Lung (tissue), 10 donors: Measurements from ENCODE around the gene NPEPPS. TPM values are rescaled to one million over a fixed set of nuclear protein-coding genes. Genes with fewer than 3 reads are reported as not detected.
"Not testable (repeated sequence)": the region's sequence is repeated elsewhere in the genome, so short reads cannot be mapped to it uniquely, and the experiment has no call there.

Experiments
- ATAC-seq: fragments of 200-7000 bp; cut with Tn5 transposase; one replicate; pipeline ENCODE4 v1.9.1; 2020; ENCODE audit warnings: moderate number of reproducible peaks; ENCODE audit not compliant: insufficient read depth, low FRiP score
- DNase-seq, 3 donors: peaks; one replicate each; pipeline ENCODE4 v3.0.0-alpha.2; 2013 to 2017
- H3K27ac ChIP-seq, 2 donors: one replicate each; pipeline ENCODE4 v1.5.1; 2013; ENCODE audit warnings: mild to moderate bottlenecking in 2 of 2, moderate library complexity in 2 of 2, control low read depth in 1 of 2, inconsistent platforms in 1 of 2, low read depth in 1 of 2, low read length in 1 of 2
- H3K27me3 ChIP-seq, 3 donors: one replicate each; pipeline ENCODE4 v1.5.1; 2013; ENCODE audit warnings: low read length in 2 of 3; ENCODE audit not compliant: control insufficient read depth in 3 of 3, insufficient read depth in 3 of 3
- H3K36me3 ChIP-seq, 4 donors: one replicate each; pipeline ENCODE4 v1.5.1; 2013; ENCODE audit warnings: low read length in 4 of 4, mild to moderate bottlenecking in 1 of 4, moderate library complexity in 1 of 4; ENCODE audit not compliant: control insufficient read depth in 4 of 4, insufficient read depth in 4 of 4
- H3K4me1 ChIP-seq, 5 donors: one replicate each; pipeline ENCODE4 v1.5.1; 2013; ENCODE audit warnings: low read length in 5 of 5, mild to moderate bottlenecking in 2 of 5, moderate library complexity in 1 of 5; ENCODE audit not compliant: control insufficient read depth in 5 of 5, insufficient read depth in 5 of 5
- H3K4me3 ChIP-seq: one replicate; pipeline ENCODE4 v1.5.1; 2013; ENCODE audit warnings: mild to moderate bottlenecking, control low read depth, moderate library complexity
- H3K9ac ChIP-seq, 2 donors: one replicate each; pipeline ENCODE4 v1.5.1; 2013; ENCODE audit warnings: low read length in 2 of 2, control low read depth in 1 of 2; ENCODE audit not compliant: insufficient read depth in 1 of 2
- H3K9me3 ChIP-seq, 4 donors: one replicate each; pipeline ENCODE4 v1.5.1; 2013; ENCODE audit warnings: low read length in 3 of 4, mild to moderate bottlenecking in 1 of 4, moderate library complexity in 1 of 4; ENCODE audit not compliant: control insufficient read depth in 4 of 4, insufficient read depth in 3 of 4
- WGBS, 2 donors: extraction: QIAGEN DNeasy Blood & Tissue Kit; methylation state at CpG; one replicate each; pipeline ENCODE4 v1.1.7; 2013; 5-methylcytosine and 5-hydroxymethylcytosine counted together
- polyA plus RNA-seq, 2 donors: library from polyadenylated mRNA; stranded (reverse); fragments of 200-250 nt; gene quantifications; one replicate each; pipeline ENCODE4 v1.2.1, GENCODE V29; 2013
- total RNA-seq, 2 donors: library from RNA; depleted of rRNA in 1 of 2; stranded (reverse); fragments of >200 nt in 1 of 2; gene quantifications; one replicate each; pipeline ENCODE4 v1.2.1, GENCODE V29; 2014 to 2021
- donor health status: Bipolar disorder and iron deficiency.
- donor health status: healthy.
- donor health status: DM: yes; HTN: yes; CAD: no.

NPEPPS gene
- total and polyA plus RNA-seq, 4 donors = 30.1 to 245 (median 65.4) TPM

DNA sequence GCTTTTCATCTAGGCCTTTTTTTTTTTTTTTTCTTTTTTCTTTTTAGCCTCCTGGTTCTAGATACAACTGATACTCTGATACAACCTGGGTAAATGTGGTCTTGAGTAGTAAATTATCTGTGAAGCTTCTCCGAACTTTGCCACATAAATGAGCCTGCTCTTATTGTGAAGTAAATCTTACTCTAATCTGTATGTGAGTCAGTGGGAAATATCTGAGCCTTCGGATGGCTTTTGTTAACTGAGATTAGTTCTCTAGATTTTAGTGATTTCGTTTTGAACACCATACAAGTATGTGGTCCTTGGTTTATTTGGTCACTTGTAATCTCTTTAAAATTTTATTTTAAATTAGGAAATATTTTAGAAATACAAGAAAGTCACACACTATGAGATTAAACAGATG, 8.2 kb downstream of the NPEPPS start:
- H3K4me3 ChIP-seq, H3K27ac ChIP-seq, ATAC-seq, H3K4me1 ChIP-seq, H3K9me3 ChIP-seq, H3K27me3 ChIP-seq, H3K9ac ChIP-seq, H3K36me3 ChIP-seq, DNase-seq: not testable (repeated sequence)
- 69 to 84% methylated on average over 3 of the region's 3 CpGs for WGBS, 2 donors

DNA sequence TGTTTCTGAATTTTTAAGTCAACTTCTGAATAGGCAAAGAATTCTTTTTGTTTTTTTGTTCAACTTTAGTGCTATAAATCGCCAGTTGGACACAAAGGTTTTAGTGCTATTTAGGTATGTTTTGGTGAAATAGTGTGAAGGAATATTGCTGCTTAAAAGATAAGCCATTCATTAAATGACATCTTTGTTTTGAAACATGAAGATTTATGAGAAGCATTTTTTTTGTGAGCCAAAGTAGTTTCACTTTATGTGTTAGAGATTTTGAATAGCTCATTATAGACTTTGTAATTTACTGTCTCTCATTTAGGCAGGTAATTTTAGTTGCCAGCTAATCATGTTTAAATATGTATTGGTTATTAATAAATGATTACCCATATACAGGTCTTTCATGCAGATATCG, 10.8 kb downstream of the NPEPPS start:
- H3K9ac ChIP-seq, H3K27me3 ChIP-seq, H3K9me3 ChIP-seq, H3K27ac ChIP-seq, DNase-seq, H3K36me3 ChIP-seq, ATAC-seq, H3K4me1 ChIP-seq, H3K4me3 ChIP-seq: not testable (repeated sequence)
- 96 to 100% methylated on average over 1 of the region's 2 CpGs for WGBS, 2 donors

DNA sequence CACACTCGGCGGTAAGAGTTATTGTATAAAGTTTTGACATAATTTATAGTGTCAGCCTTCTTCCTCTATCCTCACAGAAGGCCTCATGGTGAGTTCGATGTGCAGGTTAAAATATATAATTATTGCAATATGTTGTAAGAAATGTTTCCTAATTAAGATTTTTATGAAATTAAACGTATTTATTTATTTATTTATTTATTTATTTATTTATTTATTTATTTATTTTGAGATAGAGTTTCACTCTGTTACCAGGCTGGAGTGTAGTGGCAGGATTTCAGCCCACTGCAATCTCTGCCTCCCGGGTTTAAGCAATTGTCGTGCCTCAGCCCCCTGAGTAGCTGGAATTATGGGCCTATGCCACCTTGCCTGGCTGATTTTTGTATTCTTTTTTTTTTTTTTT, 13.4 kb downstream of the NPEPPS start:
- not testable (repeated sequence) for H3K27ac ChIP-seq, H3K9ac ChIP-seq, ATAC-seq, DNase-seq, H3K4me1 ChIP-seq, H3K27me3 ChIP-seq, H3K9me3 ChIP-seq, H3K36me3 ChIP-seq, H3K4me3 ChIP-seq
- 92 to 94% methylated on average over 6 of the region's 6 CpGs for WGBS, 2 donors

DNA sequence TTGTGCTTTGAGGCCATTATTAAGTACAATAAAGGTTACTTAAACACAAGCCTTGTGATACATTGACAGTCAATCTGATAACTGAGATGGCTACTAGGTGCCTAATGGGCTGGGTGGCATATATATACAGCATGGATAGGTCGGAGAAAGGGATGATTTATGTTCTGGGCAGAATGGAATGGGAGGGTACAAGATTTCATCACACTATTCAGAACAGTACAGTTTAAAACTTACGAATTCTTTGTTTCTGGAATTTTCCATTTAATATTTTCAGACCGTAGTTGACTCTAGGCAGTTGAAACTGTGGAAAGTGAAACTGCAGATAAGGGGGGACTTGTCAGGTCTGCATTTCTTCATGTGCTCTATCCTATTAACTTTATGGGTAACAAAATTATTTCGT, 23.8 kb downstream of the NPEPPS start:
- H3K27ac ChIP-seq, H3K4me3 ChIP-seq, H3K27me3 ChIP-seq, H3K9ac ChIP-seq, H3K4me1 ChIP-seq, DNase-seq, H3K9me3 ChIP-seq, H3K36me3 ChIP-seq, ATAC-seq: not testable (repeated sequence)
- 84 to 89% methylated on average over 4 of the region's 4 CpGs for WGBS, 2 donors

DNA sequence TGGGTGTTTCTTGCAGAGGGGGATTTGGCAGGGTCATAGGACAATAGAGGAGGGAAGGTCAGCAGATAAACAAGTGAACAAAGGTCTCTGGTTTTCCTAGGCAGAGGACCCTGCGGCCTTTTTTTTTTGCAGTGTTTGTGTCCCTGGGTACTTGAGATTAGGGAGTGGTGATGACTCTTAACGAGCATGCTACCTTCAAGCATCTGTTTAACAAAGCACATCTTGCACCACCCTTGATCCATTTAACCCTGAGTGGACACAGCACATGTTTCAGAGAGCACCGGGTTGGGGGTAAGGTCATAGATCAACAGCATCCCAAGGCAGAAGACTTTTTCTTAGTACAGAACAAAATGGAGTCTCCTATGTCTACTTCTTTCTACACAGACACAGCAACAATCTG, 25.2 kb downstream of the NPEPPS start:
- not testable (repeated sequence) for DNase-seq, H3K36me3 ChIP-seq, H3K9me3 ChIP-seq, H3K27me3 ChIP-seq, ATAC-seq, H3K4me1 ChIP-seq, H3K9ac ChIP-seq, H3K4me3 ChIP-seq
- 66 to 79% methylated on average over 3 of the region's 3 CpGs for WGBS, 2 donors
- H3K27ac ChIP-seq = peak overlapping the region in 1 of 2 donors; percentile 6

DNA sequence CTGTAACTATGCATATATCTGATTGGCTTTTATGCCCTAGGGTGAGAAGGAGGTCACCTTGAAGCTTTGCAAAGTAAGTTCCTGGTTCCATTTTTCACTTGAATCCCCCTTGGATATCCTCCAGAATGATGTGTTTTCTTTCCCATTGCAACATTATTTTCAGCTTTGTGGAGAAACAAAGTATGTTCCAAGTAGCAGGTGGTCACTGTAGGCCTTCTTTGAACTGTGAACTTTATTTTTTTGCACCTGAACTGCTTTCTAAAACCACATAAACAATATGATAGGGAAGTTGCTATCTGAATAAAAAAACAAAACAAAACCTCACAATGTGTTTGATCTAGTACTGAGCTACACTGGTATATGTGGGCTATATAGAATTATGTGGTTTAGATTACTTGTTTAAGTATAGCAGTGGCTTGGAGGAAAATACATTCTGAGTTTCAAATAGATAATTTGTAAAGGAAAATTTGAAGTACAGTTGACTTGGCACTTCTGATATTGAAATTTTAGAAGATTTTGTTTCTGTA, 29.7 kb downstream of the NPEPPS start:
- H3K27me3 ChIP-seq, H3K36me3 ChIP-seq, H3K9ac ChIP-seq, ATAC-seq, H3K9me3 ChIP-seq, DNase-seq, H3K27ac ChIP-seq, H3K4me3 ChIP-seq, H3K4me1 ChIP-seq: not testable (repeated sequence)

DNA sequence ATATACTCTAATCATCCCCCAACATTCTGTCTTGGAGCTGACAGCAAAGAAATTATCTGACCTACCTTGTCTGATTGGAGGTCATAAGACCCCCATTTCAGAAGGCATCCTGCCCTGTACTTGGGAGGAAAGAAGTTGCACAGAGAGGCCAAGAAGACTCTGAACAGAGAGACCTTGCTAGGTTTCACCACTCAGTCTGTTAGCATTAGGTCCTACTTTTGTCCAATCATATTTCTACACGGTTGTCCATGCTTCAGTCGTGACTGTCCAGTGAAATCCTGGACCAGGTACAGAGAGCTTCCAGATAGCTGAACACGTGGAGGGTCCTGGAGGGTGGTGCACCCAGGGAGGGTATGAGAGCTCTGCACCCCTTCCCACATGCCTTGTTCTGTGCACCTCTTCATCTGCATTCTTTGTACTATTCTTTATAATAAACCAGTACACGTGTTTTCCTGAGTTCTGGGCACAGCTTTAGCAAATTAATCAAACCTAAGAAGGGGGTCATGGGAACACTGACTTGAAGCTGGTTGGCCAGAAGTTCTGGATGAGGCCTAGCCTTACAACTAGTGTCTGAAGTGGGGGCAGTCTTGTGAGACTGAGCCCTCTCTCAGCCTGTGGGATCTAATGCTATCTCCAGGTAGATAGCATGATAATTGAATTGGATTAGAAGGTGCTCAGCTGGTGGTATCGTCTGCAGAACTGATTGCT, 30.9 kb downstream of the NPEPPS start:
- not testable (repeated sequence) for H3K27me3 ChIP-seq, ATAC-seq, H3K4me3 ChIP-seq, H3K27ac ChIP-seq, H3K36me3 ChIP-seq, H3K9ac ChIP-seq, H3K9me3 ChIP-seq, H3K4me1 ChIP-seq, DNase-seq
- 73 to 79% methylated on average over 5 of the region's 5 CpGs for WGBS, 2 donors

DNA sequence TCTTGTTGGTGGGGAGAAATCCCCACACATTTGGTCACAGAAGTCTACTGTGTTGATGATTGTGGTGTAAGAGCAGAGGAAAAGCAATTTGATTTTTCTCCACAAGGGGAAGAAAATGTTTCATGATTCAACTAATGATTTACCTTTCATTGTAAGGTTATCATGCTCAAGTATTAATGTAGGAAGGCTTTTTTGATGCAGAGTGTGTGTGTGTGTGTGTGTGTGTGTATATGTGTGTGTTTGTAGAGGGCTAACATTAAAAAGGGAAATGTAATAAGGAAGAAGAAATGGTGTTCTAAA, 31.4 kb downstream of the NPEPPS start:
- not testable (repeated sequence) for DNase-seq, H3K36me3 ChIP-seq, H3K27ac ChIP-seq, H3K9ac ChIP-seq, H3K9me3 ChIP-seq, H3K27me3 ChIP-seq, ATAC-seq, H3K4me1 ChIP-seq, H3K4me3 ChIP-seq
